ENCODE results near the gene C16orf87.

- TF ChIP-seq, protein P1, sequence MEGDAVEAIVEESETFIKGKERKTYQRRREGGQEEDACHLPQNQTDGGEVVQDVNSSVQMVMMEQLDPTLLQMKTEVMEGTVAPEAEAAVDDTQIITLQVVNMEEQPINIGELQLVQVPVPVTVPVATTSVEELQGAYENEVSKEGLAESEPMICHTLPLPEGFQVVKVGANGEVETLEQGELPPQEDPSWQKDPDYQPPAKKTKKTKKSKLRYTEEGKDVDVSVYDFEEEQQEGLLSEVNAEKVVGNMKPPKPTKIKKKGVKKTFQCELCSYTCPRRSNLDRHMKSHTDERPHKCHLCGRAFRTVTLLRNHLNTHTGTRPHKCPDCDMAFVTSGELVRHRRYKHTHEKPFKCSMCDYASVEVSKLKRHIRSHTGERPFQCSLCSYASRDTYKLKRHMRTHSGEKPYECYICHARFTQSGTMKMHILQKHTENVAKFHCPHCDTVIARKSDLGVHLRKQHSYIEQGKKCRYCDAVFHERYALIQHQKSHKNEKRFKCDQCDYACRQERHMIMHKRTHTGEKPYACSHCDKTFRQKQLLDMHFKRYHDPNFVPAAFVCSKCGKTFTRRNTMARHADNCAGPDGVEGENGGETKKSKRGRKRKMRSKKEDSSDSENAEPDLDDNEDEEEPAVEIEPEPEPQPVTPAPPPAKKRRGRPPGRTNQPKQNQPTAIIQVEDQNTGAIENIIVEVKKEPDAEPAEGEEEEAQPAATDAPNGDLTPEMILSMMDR (IDR thresholded peaks at IDR 0.05 in 2 of 3, conservative IDR thresholded peaks at IDR 0.05 in 1 of 3; ENCODE audit: borderline replicate concordance in 1 of 3, insufficient read depth in 1 of 3, low read depth in 2 of 3, low read length in 2 of 3): no peak
- TF ChIP-seq FOSL1 (IDR thresholded peaks at IDR 0.05; ENCODE audit: low read depth) (no peak), EZH2 (IDR thresholded peaks at IDR 0.05) (no peak), EZH2phosphoT487 (IDR thresholded peaks at IDR 0.05; ENCODE audit: borderline replicate concordance) (no peak)
- TF ChIP-seq, protein P2, sequence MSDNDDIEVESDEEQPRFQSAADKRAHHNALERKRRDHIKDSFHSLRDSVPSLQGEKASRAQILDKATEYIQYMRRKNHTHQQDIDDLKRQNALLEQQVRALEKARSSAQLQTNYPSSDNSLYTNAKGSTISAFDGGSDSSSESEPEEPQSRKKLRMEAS (IDR thresholded peaks at IDR 0.05): no peak
These were observed 31.8 kb upstream of the C16orf87 start for GRCh38 chr16:46862555-46863447.

Measured in HCT116 (cell line).